Effector CD8-positive, alpha-beta T cell (primary cell): ENCODE results near the gene TRA2A.

Experiments used
- DNase-seq: peaks from one replicate; lab custom pipeline; 2025; lab: John Stamatoyannopoulos, UW

TRA2A gene

GRCh38 chr7:23470330-23471105, 61.3 kb downstream of the TRA2A start, which contains the start of gene IGF2BP3:
TSS of gene IGF2BP3 (minus strand) at chr7:23470491. CDS start at chr7:23470110, 381 bp downstream.
- DNase-seq: no peak

- DNase-seq: no peak
Observed at GRCh38 chr7:23469961-23470250, 61.9 kb downstream of the TRA2A start.

- DNase-seq: no peak
Observed at GRCh38 chr7:23469150-23469960, 62.4 kb downstream of the TRA2A start.

- DNase-seq: no peak
Observed at GRCh38 chr7:23468526-23469149, 63.1 kb downstream of the TRA2A start.

GRCh38 chr7:23467806-23468525, 63.8 kb downstream of the TRA2A start:
- DNase-seq: no peak

- DNase-seq: no peak
Observed at GRCh38 chr7:23467291-23467805, 64.4 kb downstream of the TRA2A start.

- DNase-seq: no peak
Observed at GRCh38 chr7:23462846-23463245, 68.9 kb downstream of the TRA2A start.

GRCh38 chr7:23458044-23458443, 73.7 kb downstream of the TRA2A start:
- no peak for DNase-seq

GRCh38 chr7:23456093-23456492, 75.7 kb downstream of the TRA2A start:
- no peak for DNase-seq

GRCh38 chr7:23454881-23455526, 76.8 kb downstream of the TRA2A start:
- DNase-seq: no peak
